ENCODE results near the gene ZNF804A.
"Not testable (repeated sequence)": the region's sequence is repeated elsewhere in the genome, so short reads cannot be mapped to it uniquely, and the experiment has no call there.

ZNF804A gene

DNA sequence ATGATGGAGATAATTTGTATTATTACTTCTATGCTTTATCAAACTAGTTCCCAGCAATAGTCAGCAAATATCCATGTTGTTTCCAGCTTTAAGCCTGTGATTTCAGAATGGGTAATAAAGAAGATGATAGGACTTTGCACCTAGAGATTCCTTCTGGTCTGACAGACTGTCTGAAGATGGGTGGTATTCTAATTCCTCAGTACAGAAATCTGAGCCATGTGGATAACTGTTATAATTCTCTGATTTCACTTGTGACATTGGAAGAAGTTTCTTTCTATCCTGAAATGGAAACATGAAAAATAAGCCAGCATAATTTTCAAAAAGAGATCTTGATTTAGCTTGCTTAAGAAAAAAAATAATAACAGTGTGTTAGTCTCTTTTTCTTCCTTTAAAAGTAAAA, 130.1 kb downstream of the ZNF804A start:
- no peak for DNase-seq (ENCODE audit: low read depth)

DNA sequence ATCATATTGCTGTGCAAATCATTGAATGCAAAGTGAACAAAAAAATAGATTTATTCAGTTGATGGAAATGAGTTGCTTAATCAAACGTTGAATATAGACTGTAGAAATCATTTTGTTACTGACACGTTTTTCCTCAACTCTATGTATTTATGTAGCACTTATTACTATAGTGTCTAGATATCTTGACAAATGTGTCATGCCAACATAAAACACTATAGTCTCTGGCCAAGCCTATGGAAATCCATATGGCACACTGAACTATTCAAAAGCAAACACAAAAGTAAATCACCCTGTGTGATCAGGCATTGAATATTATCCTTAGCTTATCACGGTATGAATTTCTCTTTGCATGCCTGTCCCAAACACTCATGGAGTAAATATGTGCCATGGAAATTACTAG, 131.3 kb downstream of the ZNF804A start:
- DNase-seq (ENCODE audit: low read depth) = no peak

DNA sequence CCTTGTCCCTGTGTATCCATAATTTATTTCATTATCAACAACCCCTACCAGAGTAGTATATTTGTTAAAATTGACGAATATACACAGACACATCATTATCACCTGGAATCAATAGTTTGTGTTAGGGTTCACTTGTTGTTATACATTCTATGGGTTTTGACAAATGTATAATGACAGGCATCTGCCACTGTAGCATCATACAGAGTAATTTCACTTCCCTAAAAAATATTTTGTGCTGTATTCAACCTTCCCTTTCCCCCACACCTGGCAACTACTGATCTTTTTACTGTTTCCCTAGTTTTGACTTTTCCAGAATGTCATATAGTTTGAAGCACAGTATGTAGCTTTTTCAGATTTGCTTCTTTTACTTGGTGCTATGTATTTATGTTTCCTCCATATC, 132.0 kb downstream of the ZNF804A start:
- no peak for DNase-seq (ENCODE audit: low read depth)

- DNase-seq (ENCODE audit: low read depth) = no peak
These were observed 136.0 kb downstream of the ZNF804A start for GRCh38 chr2:184734338-184734737.

DNA sequence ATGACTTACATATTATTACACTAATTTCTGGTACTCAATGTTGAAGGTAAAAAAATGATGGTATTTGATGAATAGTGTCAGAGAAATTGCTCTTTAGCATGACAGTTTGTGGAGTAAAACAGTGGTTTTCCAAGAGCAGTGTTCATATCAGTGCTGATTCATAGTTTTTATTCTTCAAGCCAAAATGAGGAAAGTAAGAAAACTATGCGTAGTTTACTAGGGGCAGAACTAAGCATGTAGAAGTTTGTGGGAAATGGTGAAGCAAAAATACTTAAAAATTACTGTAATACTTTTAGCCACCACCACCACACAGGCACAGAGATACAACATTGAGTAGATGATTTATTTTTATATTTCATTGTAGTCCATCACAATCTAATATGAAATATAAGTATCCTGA, 137.3 kb downstream of the ZNF804A start:
- DNase-seq (ENCODE audit: low read depth) = no peak

- no peak for DNase-seq (ENCODE audit: low read depth)
These were observed 144.8 kb downstream of the ZNF804A start for GRCh38 chr2:184743096-184743495.

- no peak for DNase-seq (ENCODE audit: low read depth)
These were observed 157.8 kb downstream of the ZNF804A start for GRCh38 chr2:184756161-184756560.

GRCh38 chr2:184756885-184757284, 158.6 kb downstream of the ZNF804A start:
- DNase-seq (ENCODE audit: low read depth) = no peak

- DNase-seq (ENCODE audit: low read depth) = not testable (repeated sequence)
These were observed 161.4 kb downstream of the ZNF804A start for GRCh38 chr2:184759557-184760255.

GRCh38 chr2:184760931-184761330, 162.6 kb downstream of the ZNF804A start:
- DNase-seq (ENCODE audit: low read depth) = no peak

DNA sequence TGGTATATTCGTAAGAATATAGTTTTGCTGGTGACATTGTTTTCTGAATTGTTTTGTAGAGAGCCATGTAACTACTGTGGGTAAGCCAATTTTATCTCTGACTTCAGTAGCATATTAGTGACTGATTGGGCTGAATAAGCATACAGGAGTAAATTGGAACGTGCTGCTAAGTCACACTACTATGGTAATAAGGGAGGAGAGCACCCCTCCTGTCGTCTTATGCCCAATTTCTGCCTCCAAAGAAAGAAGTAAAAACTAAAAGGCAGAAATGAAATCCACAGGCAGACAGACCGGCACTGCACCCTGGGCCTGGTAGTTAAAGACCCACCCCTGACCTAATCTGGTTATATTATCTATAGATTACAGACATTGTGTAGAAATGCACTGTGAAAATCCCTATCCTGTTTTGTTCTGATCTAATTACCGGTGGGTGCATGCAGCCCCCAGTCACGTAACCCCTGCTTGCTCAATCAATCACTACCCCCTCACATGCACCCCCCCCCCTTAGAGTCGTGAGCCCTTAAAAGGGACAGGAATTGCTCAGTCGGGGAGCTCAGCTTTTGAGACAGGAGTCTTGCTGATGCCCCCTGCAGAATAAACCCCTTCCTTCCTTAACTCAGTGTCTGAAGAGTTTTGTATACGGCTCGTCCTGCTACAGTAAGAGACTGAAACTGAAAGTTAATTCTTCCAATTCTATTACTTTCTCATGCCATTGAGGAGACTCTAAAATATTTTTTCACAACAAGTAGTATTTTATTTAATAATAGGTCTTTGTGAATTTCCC, 167.0 kb downstream of the ZNF804A start:
- no peak for DNase-seq (ENCODE audit: low read depth)

GRCh38 chr2:184767059-184767458, 168.7 kb downstream of the ZNF804A start:
- no peak for DNase-seq (ENCODE audit: low read depth)

DNA sequence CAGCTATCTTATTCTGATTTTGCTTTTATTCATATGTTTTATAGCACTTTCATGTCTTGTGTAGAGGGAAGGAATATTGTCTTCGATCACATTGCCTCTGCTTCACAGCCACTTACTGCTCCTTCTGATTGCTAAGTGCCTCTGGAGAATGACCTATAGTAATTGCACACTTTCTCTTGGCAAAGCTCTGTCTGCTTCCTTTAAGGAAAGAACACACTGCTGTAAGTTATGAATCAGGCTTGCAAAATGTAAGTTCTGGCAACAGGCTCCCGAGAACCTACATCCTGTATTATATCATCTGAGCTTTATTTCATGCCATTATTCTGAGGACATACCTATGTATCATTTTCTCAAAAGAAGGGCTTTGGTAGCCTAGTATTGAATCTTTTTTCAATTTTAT, 170.7 kb downstream of the ZNF804A start:
- no peak for DNase-seq (ENCODE audit: low read depth)

DNA sequence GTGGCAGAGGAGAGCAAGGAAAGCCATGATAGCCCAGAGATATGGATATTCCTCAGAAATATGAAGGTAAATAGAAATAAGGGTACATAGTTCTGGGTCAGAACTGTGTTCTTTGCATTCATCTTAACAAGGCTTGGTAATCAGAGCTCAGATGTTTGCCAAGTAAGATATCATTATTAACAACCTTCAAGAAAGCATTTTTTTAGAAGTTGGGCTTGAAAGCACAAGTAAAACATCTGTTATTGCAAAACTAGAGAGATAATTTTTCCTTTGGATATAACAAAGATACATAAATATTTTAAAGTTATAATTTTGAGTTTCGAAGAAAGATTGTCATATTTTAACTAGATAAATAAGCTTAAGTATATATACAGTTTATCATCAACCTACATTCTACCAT, 171.4 kb downstream of the ZNF804A start:
- DNase-seq (ENCODE audit: low read depth) = no peak

GRCh38 chr2:184779777-184780176, 181.4 kb downstream of the ZNF804A start:
- DNase-seq (ENCODE audit: low read depth) = no peak

DNA sequence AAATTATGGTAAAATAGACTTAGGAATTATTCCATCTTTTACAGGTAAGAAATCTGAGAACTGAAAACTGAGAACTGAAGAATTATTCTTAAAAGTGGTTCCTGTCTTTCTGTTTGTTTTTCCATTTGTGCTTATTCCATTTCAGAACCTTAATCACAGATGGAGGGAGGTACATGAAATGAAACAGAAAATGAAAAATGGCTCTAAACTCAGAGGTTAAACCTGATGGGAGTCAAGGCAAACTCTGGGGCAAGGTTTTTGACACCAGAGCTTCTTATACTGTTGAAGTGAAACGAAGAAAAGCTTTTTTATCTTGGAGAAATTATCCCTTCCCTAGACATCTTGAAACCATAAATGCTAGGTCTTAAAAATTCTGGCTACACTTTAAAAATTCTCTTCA, 182.1 kb downstream of the ZNF804A start:
- DNase-seq (ENCODE audit: low read depth) = no peak

GRCh38 chr2:184780944-184781343, 182.6 kb downstream of the ZNF804A start:
- no peak for DNase-seq (ENCODE audit: low read depth)

DNA sequence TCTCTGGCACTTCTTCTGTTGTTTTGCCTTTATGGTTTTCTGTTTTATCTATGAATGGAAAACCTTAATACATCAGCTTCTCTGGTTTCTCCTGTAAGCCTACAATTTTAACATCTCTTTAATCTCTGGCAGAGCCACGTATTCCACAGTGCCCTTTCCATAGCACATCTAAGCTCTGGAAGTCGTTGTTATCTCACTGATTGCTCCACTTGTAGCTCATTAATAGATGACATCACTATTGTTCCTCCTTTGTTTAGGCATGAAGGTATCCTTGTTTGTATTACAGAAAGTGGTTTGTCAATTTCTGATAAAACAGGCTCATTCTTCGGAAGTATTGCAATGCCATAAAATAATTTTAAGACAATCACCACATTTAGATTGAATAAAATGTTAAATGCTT, 185.2 kb downstream of the ZNF804A start:
- no peak for DNase-seq (ENCODE audit: low read depth)

DNA sequence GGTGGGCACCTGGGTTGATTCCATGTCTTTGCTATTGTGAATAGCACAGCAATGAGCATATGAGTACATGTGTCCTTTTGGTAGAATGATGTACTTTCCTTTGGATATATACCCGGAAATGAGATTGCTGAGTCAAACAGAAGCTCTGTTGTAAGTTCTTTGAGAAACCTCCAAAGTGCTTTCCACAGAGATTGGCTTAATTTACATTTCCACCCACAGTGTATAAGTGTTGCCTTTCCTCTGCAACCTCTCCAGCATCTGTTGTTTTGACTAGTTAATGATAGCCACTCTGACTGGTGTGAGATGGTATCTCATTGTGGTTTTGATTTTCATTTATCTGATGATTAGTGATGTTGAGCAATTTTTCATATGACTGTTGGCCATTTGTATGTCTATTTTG, 194.8 kb downstream of the ZNF804A start:
- no peak for DNase-seq (ENCODE audit: low read depth)

DNA sequence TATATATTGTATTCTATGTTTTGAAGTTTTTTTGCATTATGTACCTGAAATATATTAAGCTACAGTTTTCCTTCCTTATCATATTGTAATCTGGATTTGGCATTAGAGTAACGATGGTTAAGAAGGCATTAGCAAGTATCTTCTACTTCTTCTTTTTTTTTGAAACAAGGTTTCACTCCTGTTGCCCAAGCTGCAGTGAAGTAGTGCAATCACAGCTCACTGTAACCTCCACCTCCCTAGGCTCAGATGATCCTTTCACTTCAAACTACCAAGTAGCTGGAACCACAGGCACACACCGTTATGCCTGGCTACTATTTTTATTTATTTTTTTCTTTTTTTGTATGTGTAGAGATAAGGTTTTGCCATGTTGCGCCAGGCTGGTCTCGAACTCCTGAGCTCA, 201.1 kb downstream of the ZNF804A start:
- DNase-seq (ENCODE audit: low read depth) = no peak

- no peak for DNase-seq (ENCODE audit: low read depth)
These were observed 216.1 kb downstream of the ZNF804A start for GRCh38 chr2:184814421-184814820.

- no peak for DNase-seq (ENCODE audit: low read depth)
These were observed 217.5 kb downstream of the ZNF804A start for GRCh38 chr2:184815824-184816223.

DNA sequence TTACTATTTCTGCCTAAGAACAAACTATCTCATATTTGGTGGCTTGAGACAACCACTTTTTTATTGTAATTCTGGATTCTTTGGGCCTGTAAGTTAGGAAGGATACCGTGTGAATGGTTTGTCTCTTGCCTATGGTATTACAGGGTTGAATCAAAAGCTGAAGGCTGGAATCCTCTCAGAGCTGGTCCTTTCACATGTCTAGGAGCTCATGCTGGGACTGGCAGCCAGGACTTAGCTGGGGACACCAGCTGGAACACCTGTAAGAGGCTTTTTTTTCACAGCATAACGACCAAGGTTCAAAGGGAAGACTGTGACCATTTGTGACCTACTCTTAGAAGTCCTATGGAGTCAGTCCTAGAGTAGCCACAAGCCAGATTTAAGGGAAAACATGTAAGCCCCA, 226.3 kb downstream of the ZNF804A start:
- no peak for DNase-seq (ENCODE audit: low read depth)

DNA sequence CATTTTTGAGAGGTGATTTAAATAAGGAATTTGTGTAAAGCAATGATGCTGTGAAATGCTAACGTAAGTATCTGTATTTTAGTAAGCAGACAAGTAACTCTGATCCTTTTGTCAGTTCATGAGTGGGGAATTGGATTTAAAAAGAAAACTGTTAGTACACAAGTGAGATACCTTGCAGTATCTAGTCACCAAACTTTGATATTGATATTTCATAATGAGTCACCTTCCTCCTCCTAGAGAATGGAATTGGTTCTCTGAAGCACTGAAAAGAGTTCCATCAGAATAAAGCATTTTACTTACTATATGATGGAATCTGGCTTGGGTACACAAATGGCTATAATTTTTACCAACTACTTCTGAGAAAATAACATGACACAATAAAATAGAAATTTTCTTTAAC, 232.2 kb downstream of the ZNF804A start:
- no peak for DNase-seq (ENCODE audit: low read depth)
